SU-DHL-6 (cell line): ENCODE measurements around the gene CRYBA4.

Source experiments
- H2AFZ ChIP-seq: fragments of 200-600 bp; sonication (generic); 2 replicates; pipeline ENCODE4 v1.6.1; 2014; ENCODE audit warnings: low read depth, mild to moderate bottlenecking, moderate library complexity, mixed read lengths, antibody characterized with exemption, low read length; ENCODE audit not compliant: severe bottlenecking
- H3F3A ChIP-seq: fragments of 200-600 bp; shearing (Covaris generic); 2 replicates; pipeline ENCODE4 v1.6.0; 2016; ENCODE audit warnings: antibody characterized with exemption, mild to moderate bottlenecking; ENCODE audit not compliant: insufficient read depth
- H3K27ac ChIP-seq: fragments of 200-600 bp; sonication (generic); 2 replicates; pipeline ENCODE4 v1.5.1; 2016; ENCODE audit warnings: low read depth, mild to moderate bottlenecking, low read length, moderate library complexity, mixed read lengths
- H3K27me3 ChIP-seq: fragments of 200-600 bp; sonication (generic), shearing (Covaris generic); 2 replicates; pipeline ENCODE4 v1.6.0; 2014; ENCODE audit warnings: mild to moderate bottlenecking, low read length
- H3K36me3 ChIP-seq: fragments of 200-600 bp; sonication (generic); 2 replicates; pipeline ENCODE4 v1.6.1; 2014; ENCODE audit warnings: mild to moderate bottlenecking, low read length, mixed read lengths
- H3K4me2 ChIP-seq: fragments of 300-600, 200-600 bp; shearing (Covaris generic), sonication (generic); 2 replicates; pipeline ENCODE4 v1.6.0; 2014; ENCODE audit warnings: low read length, low read depth, mild to moderate bottlenecking; ENCODE audit not compliant: poor library complexity, severe bottlenecking
- H3K4me3 ChIP-seq: fragments of 200-600 bp; sonication (generic); 2 replicates; pipeline ENCODE4 v1.5.1; 2014; ENCODE audit warnings: antibody characterized with exemption, low read length, mild to moderate bottlenecking, mixed read lengths; ENCODE audit not compliant: insufficient read depth, poor library complexity, severe bottlenecking
- H3K79me2 ChIP-seq: fragments of 200-600 bp; sonication (generic); 2 replicates; pipeline ENCODE4 v1.6.1; 2014; ENCODE audit warnings: mild to moderate bottlenecking, low read length, moderate library complexity; ENCODE audit not compliant: insufficient read depth
- H3K9ac ChIP-seq: fragments of 200-600 bp; sonication (generic); 2 replicates; pipeline ENCODE4 v1.7.0; 2014; ENCODE audit warnings: mild to moderate bottlenecking, low read length
- H3K9me2 ChIP-seq: fragments of 200-600 bp; sonication (generic); replicated peaks from 2 replicates; pipeline ENCODE4 v1.6.1; 2014; ENCODE audit warnings: low read length; ENCODE audit not compliant: insufficient read depth
- H3K9me3 ChIP-seq: fragments of 200-600 bp; sonication (generic); 2 replicates; pipeline ENCODE4 v1.6.1; 2014; ENCODE audit warnings: low read length, mixed read lengths; ENCODE audit not compliant: insufficient read depth
- H4K20me1 ChIP-seq: fragments of 200-600 bp; sonication (generic); 2 replicates; pipeline ENCODE4 v1.6.1; 2014; ENCODE audit warnings: low read depth, mild to moderate bottlenecking, antibody characterized with exemption, low read length, moderate library complexity, mixed read lengths
- CTCF ChIP-seq: fragments of 200-600 bp; sonication (generic); IDR thresholded peaks from one replicate; pipeline ENCODE4 v1.5.1; 2017; ENCODE audit warnings: antibody characterized with exemption, mild to moderate bottlenecking, low read length, moderate library complexity; ENCODE audit not compliant: insufficient read depth, poor library complexity, severe bottlenecking
- EZH2phosphoT487 ChIP-seq: fragments of 200-600 bp; sonication (generic), shearing (Covaris generic); conservative IDR thresholded peaks from 2 replicates; pipeline ENCODE4 v1.6.1; 2018; ENCODE audit warnings: mild to moderate bottlenecking, antibody characterized with exemption, low read length, moderate library complexity, mixed read lengths

Gene CRYBA4

DNA sequence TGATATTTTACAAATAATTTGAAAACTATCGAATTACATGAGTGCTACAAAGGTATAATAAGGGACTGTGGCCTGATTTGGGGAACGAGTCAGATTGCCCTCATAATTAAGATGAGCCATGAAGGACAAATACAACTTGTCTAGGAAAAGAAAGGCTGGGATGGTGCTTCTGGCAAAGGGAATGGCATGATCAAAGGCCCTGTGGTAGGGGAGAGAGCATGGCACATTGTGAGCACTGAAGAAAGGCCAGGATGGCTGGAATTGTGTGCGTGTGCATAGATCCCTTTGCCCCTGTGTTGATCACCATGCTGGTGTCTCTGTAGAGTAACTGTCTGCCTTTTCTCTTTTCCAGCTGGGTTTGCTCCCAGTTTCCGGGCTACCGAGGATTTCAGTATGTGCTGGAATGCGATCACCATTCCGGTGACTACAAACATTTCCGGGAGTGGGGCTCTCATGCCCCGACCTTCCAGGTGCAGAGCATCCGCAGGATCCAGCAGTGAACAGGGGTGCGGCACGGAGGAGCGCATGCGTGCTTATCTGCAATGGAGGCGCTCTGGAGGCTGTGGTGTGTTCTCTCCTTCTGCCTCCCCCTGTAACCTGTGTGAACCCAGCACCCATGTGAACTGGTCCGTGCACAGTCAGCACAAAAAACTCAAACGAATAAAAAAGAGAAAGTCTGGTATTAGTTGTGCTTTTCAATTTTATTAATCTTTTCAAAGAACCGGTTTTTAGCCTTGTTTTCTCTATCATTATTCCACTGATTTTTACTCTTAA lies 8.4 kb downstream of the CRYBA4 start:
- Histone ChIP-seq H3K36me3 (no peaks in the 10 kb centered on the region), H3K4me3 (no peak overlapping the region), H3K9me2 (no peaks in the 10 kb centered on the region), H3K27ac (no peak overlapping the region), H3K79me2 (no peaks in the 10 kb centered on the region), H3K4me2 (no peak overlapping the region), H3F3A (no peaks in the 10 kb centered on the region), H2AFZ (no peak overlapping the region), H3K9me3 (no peaks in the 10 kb centered on the region), H3K27me3 (no peaks in the 10 kb centered on the region), H4K20me1 (no peaks in the 10 kb centered on the region), H3K9ac (no peak overlapping the region)
- TF ChIP-seq CTCF, result no peak
- no peak for TF ChIP-seq EZH2phosphoT487

DNA sequence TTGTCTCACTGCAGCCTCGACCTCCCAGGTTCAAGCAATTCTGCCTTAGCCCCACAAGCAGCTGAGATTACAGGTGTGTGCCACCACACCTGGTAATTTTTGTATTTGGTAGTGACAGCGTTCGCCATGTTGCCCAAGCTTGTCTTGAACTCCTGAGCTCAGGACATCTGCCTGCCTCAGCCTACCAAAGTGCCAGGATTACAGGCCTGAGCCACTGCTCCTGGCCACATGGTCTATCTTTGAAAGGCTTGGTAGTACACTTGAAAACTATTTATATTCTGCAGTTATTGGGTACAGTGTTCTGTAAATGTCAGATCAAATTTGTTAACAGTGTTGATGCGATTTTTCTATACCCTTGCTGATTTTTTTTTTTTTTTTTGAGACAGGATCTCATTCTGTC lies 9.5 kb downstream of the CRYBA4 start:
- Histone ChIP-seq H2AFZ (no peak overlapping the region), H3F3A (no peaks in the 10 kb centered on the region), H3K4me3 (no peak overlapping the region), H3K79me2 (no peaks in the 10 kb centered on the region), H4K20me1 (no peaks in the 10 kb centered on the region), H3K9me3 (no peaks in the 10 kb centered on the region), H3K27me3 (no peaks in the 10 kb centered on the region), H3K9me2 (no peaks in the 10 kb centered on the region), H3K9ac (no peak overlapping the region), H3K36me3 (no peaks in the 10 kb centered on the region), H3K27ac (no peak overlapping the region), H3K4me2 (no peak overlapping the region)
- TF ChIP-seq CTCF (no peak), EZH2phosphoT487 (no peak)

DNA sequence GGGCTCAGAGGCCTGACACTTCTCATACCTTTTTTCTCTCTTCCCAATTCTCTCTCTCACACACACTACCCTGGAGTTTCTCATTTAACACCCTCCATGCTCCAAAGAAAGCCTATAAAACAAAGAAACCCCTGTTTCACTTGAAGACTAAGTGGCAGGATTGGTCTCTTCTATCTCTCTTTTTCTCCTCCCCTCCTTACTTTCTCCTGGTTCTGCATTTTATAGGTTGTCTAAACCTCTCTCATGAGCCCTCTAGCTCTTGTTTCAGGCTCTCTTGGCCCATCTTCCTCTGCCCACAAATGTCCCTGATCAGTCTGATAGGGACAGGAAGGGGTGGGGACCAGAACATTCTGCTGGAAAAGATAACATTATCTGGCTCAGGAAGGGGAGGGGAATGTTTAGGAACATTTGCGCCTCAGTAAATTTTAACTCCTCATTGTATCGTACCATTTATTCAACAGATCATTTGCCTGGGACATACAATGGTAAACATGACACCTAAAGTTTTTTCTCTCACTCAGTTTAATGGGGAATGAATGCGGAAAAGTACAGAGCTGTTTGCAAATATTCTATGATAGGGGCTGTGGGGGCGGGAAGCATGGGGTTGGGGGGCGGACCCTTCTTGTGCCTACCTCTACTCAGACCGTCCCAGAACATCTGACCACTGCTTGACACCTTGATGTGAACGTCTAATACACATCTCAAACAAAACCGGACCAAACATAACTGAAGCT lies 10.8 kb downstream of the CRYBA4 start:
- no peaks in the 10 kb centered on the region for H3F3A ChIP-seq
- no peak overlapping the region for H2AFZ ChIP-seq
- no peaks in the 10 kb centered on the region for H3K79me2 ChIP-seq
- H3K27ac ChIP-seq, result no peak overlapping the region
- no peak overlapping the region for H3K9ac ChIP-seq
- no peaks in the 10 kb centered on the region for H3K36me3 ChIP-seq
- no peak overlapping the region for H3K4me3 ChIP-seq
- TF ChIP-seq EZH2phosphoT487 (no peak), CTCF (no peak)
- no peaks in the 10 kb centered on the region for H3K9me2 ChIP-seq
- H3K4me2 ChIP-seq, result no peak overlapping the region
- H3K27me3 ChIP-seq, result no peaks in the 10 kb centered on the region
- H4K20me1 ChIP-seq, result no peaks in the 10 kb centered on the region
- H3K9me3 ChIP-seq, result no peaks in the 10 kb centered on the region
